ENCODE results near the gene ZNHIT6. TPM values are rescaled to one million over a fixed set of nuclear protein-coding genes. Genes with fewer than 3 reads are reported as not detected.

ZNHIT6 gene
- total RNA-seq, 1 experiment from 2014 or later, result 41.2 TPM

GRCh38 chr1:85638412-85638811 is 69.8 kb downstream of the ZNHIT6 start:
- Mint-ChIP-seq H3K4me3 (ENCODE audit: low read depth, unreplicated experiment) (no peak overlapping the region), H3K9me3 (ENCODE audit: low read depth, unreplicated experiment) (peaks cover 6% of the 10 kb centered on the region), H3K27ac (ENCODE audit: unreplicated experiment) (no peak overlapping the region), H3K27me3 (ENCODE audit: unreplicated experiment) (no peaks in the 10 kb centered on the region), H3K4me1 (ENCODE audit: low read depth, unreplicated experiment) (peaks cover 10% of the 10 kb centered on the region), H3K36me3 (ENCODE audit: insufficient read depth, unreplicated experiment) (peaks cover 8% of the 10 kb centered on the region)
- no TSS peak for BruUV-seq (replicated peaks)
- CTCF ChIA-PET, result no interaction called here
- intact Hi-C loops (cut with micrococcal nuclease; ENCODE audit: unreplicated experiment), result no loop called here
- TF ChIP-seq CTCF (IDR thresholded peaks at IDR 0.05; ENCODE audit: unreplicated experiment), result no peak
- DNase-seq, result no peak

GRCh38 chr1:85630493-85630892 is 77.7 kb downstream of the ZNHIT6 start:
- CTCF ChIA-PET, result interaction anchor here (1.1 to 2.0 kb wide), 2 partner anchors 18 to 23 kb away, joined by 5 to 7 read pairs; no protein-coding TSS in a partner anchor
- H3K4me3 Mint-ChIP-seq (ENCODE audit: low read depth, unreplicated experiment), result no peak overlapping the region
- peaks cover 19% of the 10 kb centered on the region for H3K4me1 Mint-ChIP-seq (ENCODE audit: low read depth, unreplicated experiment)
- TF ChIP-seq CTCF (IDR thresholded peaks at IDR 0.05; ENCODE audit: unreplicated experiment), result no peak
- peaks cover 10% of the 10 kb centered on the region for H3K36me3 Mint-ChIP-seq (ENCODE audit: insufficient read depth, unreplicated experiment)
- intact Hi-C loops (cut with micrococcal nuclease; ENCODE audit: unreplicated experiment), result no loop called here
- no peaks in the 10 kb centered on the region for H3K9me3 Mint-ChIP-seq (ENCODE audit: low read depth, unreplicated experiment)
- no peaks in the 10 kb centered on the region for H3K27me3 Mint-ChIP-seq (ENCODE audit: unreplicated experiment)
- H3K27ac Mint-ChIP-seq (ENCODE audit: unreplicated experiment), result no peak overlapping the region
- no TSS peak for BruUV-seq (replicated peaks)
- no peak for DNase-seq

GRCh38 chr1:85629532-85629920 is 78.7 kb downstream of the ZNHIT6 start:
- no TSS peak for BruUV-seq (replicated peaks)
- H3K9me3 Mint-ChIP-seq (ENCODE audit: low read depth, unreplicated experiment), result no peaks in the 10 kb centered on the region
- H3K36me3 Mint-ChIP-seq (ENCODE audit: insufficient read depth, unreplicated experiment), result peaks cover 10% of the 10 kb centered on the region
- peaks cover 19% of the 10 kb centered on the region for H3K4me1 Mint-ChIP-seq (ENCODE audit: low read depth, unreplicated experiment)
- H3K27me3 Mint-ChIP-seq (ENCODE audit: unreplicated experiment), result no peaks in the 10 kb centered on the region
- CTCF ChIA-PET, result interaction anchor here (0.6 to 2.0 kb wide), 7 partner anchors 13 to 852 kb away, joined by 3 to 9 read pairs (median 6); partner anchors contain the start of gene CCN1
- H3K4me3 Mint-ChIP-seq (ENCODE audit: low read depth, unreplicated experiment), result peak overlapping the region; percentile 27
- DNase-seq, result no peak
- H3K27ac Mint-ChIP-seq (ENCODE audit: unreplicated experiment), result peak overlapping the region; percentile 92
- TF ChIP-seq CTCF (IDR thresholded peaks at IDR 0.05; ENCODE audit: unreplicated experiment), result no peak
- intact Hi-C loops (cut with micrococcal nuclease; ENCODE audit: unreplicated experiment), result no loop called here

GRCh38 chr1:85628791-85629531 is 79.3 kb downstream of the ZNHIT6 start:
- BruUV-seq (replicated peaks), result TSS peak; percentile 64

More at GRCh38 chr1:85628791-85629531, 79.3 kb downstream of the ZNHIT6 start:
- H3K9me3 Mint-ChIP-seq (ENCODE audit: low read depth, unreplicated experiment), result peaks cover 2% of the 10 kb centered on the region
- no peak for TF ChIP-seq CTCF (IDR thresholded peaks at IDR 0.05; ENCODE audit: unreplicated experiment)
- peak overlapping the region; percentile 92 for H3K27ac Mint-ChIP-seq (ENCODE audit: unreplicated experiment)
- H3K27me3 Mint-ChIP-seq (ENCODE audit: unreplicated experiment), result no peaks in the 10 kb centered on the region
- CTCF ChIA-PET, result interaction anchor here (0.6 to 2.0 kb wide), 10 partner anchors 9 to 852 kb away, joined by 3 to 9 read pairs (median 4); partner anchors contain the start of gene CCN1
- peaks cover 10% of the 10 kb centered on the region for H3K36me3 Mint-ChIP-seq (ENCODE audit: insufficient read depth, unreplicated experiment)
- intact Hi-C loops (cut with micrococcal nuclease; ENCODE audit: unreplicated experiment), result no loop called here
- peak; percentile 63 for DNase-seq
- H3K4me1 Mint-ChIP-seq (ENCODE audit: low read depth, unreplicated experiment), result peaks cover 19% of the 10 kb centered on the region
- peak overlapping the region; percentile 27 for H3K4me3 Mint-ChIP-seq (ENCODE audit: low read depth, unreplicated experiment)
